ENCODE data around the gene LHX4. TPM values are rescaled to one million over a fixed set of nuclear protein-coding genes. Genes with fewer than 3 reads are reported as not detected.

LHX4 gene
- total RNA-seq, 3 donors from 2014 or later (not counting 1 experiment from before 2014, with no cell fraction given): 0.08 TPM; not detected in 2

DNA sequence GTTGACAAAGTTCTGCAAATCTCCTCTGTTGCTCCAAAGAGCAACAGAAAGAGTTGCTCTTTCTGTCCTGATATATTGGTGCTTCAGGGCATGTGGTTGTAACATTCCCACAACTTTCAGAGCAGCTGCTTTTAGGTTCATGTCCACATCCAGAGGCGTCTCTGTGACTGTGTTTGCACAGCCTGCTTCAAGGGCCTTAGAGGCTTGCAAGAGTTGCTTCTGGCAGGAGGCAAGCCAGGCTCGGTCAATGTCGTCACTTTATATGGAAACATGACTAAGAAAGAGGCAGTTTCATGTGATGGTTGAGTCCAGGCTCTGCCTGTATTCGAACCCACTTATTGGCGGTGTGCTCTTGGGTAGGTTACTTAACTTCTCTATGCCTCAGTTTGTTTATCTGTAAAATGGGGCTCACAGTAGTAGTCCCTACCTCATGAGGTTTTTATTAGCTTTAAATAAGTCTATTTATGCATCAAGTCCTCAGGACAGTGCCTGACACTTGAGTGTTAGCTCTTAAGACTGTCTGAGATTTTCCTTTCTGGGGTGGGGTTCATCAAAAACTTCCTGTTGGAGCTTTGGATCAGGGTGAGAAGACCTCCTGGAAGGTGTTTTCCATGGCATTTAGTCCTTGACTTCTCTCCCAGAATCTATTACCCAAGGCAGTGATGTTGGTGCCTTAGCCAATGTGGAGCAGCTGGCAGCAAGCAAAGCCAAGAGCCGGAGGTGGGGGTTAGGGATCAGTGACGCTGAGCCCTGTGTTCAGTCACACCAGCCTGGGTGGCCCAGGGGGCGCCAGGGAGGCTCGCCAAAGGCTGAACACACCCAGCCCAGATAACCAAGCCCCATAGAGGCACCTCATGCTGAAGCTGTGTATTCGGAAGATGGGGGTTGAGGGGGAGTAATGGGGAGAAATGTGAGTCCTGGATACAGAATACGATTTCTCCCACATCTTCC is 18.9 kb downstream of the LHX4 start:
- no peak overlapping the region for H3K4me3 ChIP-seq (ENCODE audit: low read length)
- H3K9me3 ChIP-seq (ENCODE audit: control insufficient read depth, insufficient read depth, low read length): no peaks in the 10 kb centered on the region
- Mint-ChIP-seq H3K27me3 (ENCODE audit: low read depth in 2 of 2) (peaks cover 0 to 18% of the 10 kb centered on the region in 2 donors), H3K27ac (no peak overlapping the region), H3K36me3 (no peaks in the 10 kb centered on the region), H3K4me1 (peaks cover 0 to 6% of the 10 kb centered on the region in 2 donors), H3K4me3 (no peak overlapping the region), H3K9me3 (no peaks in the 10 kb centered on the region)
- WGBS (ENCODE audit: insufficient coverage): 85% methylated on average over 9 of the region's 11 CpGs
- H3K27ac ChIP-seq (ENCODE audit: low read length): no peak overlapping the region
- ATAC-seq: no peak
- DNase-seq: no peak
- H3K27me3 ChIP-seq (ENCODE audit: control insufficient read depth, insufficient read depth, low read length): peaks cover 3% of the 10 kb centered on the region
- intact Hi-C loops (cut with micrococcal nuclease): no loop called here
- H3K36me3 ChIP-seq (ENCODE audit: control insufficient read depth, insufficient read depth, low read length): no peaks in the 10 kb centered on the region
- peaks cover 7% of the 10 kb centered on the region for H3K4me1 ChIP-seq (ENCODE audit: control insufficient read depth, insufficient read depth, low read length)
- TF ChIP-seq, protein P1, sequence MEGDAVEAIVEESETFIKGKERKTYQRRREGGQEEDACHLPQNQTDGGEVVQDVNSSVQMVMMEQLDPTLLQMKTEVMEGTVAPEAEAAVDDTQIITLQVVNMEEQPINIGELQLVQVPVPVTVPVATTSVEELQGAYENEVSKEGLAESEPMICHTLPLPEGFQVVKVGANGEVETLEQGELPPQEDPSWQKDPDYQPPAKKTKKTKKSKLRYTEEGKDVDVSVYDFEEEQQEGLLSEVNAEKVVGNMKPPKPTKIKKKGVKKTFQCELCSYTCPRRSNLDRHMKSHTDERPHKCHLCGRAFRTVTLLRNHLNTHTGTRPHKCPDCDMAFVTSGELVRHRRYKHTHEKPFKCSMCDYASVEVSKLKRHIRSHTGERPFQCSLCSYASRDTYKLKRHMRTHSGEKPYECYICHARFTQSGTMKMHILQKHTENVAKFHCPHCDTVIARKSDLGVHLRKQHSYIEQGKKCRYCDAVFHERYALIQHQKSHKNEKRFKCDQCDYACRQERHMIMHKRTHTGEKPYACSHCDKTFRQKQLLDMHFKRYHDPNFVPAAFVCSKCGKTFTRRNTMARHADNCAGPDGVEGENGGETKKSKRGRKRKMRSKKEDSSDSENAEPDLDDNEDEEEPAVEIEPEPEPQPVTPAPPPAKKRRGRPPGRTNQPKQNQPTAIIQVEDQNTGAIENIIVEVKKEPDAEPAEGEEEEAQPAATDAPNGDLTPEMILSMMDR (IDR thresholded peaks at IDR 0.05): no peak

DNA sequence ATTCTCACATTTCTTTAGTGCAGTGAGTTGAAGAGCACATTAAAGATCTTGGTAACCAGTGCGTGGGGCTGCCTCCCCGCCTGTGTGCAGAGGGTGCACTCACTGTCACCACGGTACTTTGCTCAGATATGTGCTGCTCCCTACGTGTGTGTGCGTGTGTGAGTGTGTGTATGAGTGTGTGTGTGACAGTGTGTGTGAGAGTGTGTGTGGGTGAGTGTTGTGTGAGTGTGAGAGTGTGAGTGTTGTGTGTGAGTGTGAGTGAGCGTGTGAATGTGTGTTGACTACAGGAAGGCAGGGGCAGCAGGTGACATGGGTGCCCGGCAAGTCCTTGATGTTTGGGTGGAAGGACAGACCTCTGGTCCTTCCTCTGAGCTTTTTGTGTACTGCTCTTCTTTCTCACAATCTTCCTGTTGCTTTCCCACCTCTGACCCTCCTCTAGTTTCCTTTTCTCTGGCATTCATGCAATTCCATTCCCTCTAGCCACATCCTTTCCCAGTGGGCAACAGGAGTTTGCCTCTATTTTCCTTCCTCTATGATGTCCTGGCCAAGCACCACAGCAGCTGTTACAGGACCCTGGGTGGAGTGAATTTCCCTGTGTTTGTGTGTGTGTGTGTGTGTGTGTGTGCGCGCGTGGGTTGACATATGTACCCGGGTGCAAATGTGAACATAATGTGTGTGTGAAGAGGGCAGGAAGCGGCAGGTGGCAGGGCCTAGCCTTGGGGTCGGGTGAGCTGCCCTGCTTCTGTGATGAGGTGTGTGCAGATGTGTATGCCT is 19.8 kb downstream of the LHX4 start:
- Histone ChIP-seq H3K4me3 (ENCODE audit: low read length) (no peak overlapping the region), H3K27me3 (ENCODE audit: control insufficient read depth, insufficient read depth, low read length) (no peaks in the 10 kb centered on the region), H3K27ac (ENCODE audit: low read length) (no peak overlapping the region), H3K36me3 (ENCODE audit: control insufficient read depth, insufficient read depth, low read length) (no peaks in the 10 kb centered on the region), H3K9me3 (ENCODE audit: control insufficient read depth, insufficient read depth, low read length) (no peaks in the 10 kb centered on the region), H3K4me1 (ENCODE audit: control insufficient read depth, insufficient read depth, low read length) (peaks cover 7% of the 10 kb centered on the region)
- WGBS (ENCODE audit: insufficient coverage): 90% methylated on average over 13 of the region's 13 CpGs
- TF ChIP-seq, protein P1 (IDR thresholded peaks at IDR 0.05): no peak
- H3K9me3 Mint-ChIP-seq: no peaks in the 10 kb centered on the region
- H3K4me1 Mint-ChIP-seq: peaks cover 0 to 6% of the 10 kb centered on the region in 2 donors
- intact Hi-C loops (cut with micrococcal nuclease): no loop called here
- ATAC-seq (no peak), DNase-seq (no peak)
- H3K27ac Mint-ChIP-seq: no peak overlapping the region
- H3K27me3 Mint-ChIP-seq (ENCODE audit: low read depth in 2 of 2): peaks cover 0 to 14% of the 10 kb centered on the region in 2 donors
- H3K36me3 Mint-ChIP-seq: no peaks in the 10 kb centered on the region
- no peak overlapping the region for H3K4me3 Mint-ChIP-seq

DNA sequence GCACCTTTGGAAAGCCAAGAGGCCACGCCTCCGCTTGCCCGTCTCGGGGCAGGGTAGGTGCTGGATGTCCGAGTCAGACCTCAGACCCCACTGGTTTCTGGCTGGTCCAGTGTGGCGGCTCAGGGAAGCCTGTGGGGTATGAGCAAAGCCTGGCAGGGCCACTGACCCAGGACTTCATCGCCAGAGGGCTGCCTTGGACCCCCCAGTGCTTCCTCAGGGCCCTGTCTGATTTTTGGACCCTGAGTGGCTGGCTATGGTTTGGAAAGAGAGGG is 20.4 kb downstream of the LHX4 start:
- H3K27me3 ChIP-seq (ENCODE audit: control insufficient read depth, insufficient read depth, low read length): no peaks in the 10 kb centered on the region
- no peak for ATAC-seq
- Mint-ChIP-seq H3K4me1 (peaks cover 0 to 6% of the 10 kb centered on the region in 2 donors), H3K27me3 (ENCODE audit: low read depth in 2 of 2) (peaks cover 0 to 12% of the 10 kb centered on the region in 2 donors), H3K9me3 (no peaks in the 10 kb centered on the region), H3K4me3 (no peak overlapping the region), H3K27ac (no peak overlapping the region), H3K36me3 (no peaks in the 10 kb centered on the region)
- H3K9me3 ChIP-seq (ENCODE audit: control insufficient read depth, insufficient read depth, low read length): no peaks in the 10 kb centered on the region
- no peaks in the 10 kb centered on the region for H3K36me3 ChIP-seq (ENCODE audit: control insufficient read depth, insufficient read depth, low read length)
- H3K27ac ChIP-seq (ENCODE audit: low read length): no peak overlapping the region
- H3K4me1 ChIP-seq (ENCODE audit: control insufficient read depth, insufficient read depth, low read length): peaks cover 7% of the 10 kb centered on the region
- 94% methylated on average over 7 of the region's 7 CpGs for WGBS (ENCODE audit: insufficient coverage)
- intact Hi-C loops (cut with micrococcal nuclease): no loop called here
- DNase-seq: no peak
- TF ChIP-seq, protein P1 (IDR thresholded peaks at IDR 0.05): no peak
- no peak overlapping the region for H3K4me3 ChIP-seq (ENCODE audit: low read length)

Data from natural killer cell (primary cell).